HG03103 (cell line): ENCODE results near the gene GON4L.
"Not testable (repeated sequence)": the region's sequence is repeated elsewhere in the genome, so short reads cannot be mapped to it uniquely, and the experiment has no call there.

Experiments used
- ATAC-seq: cut with Tn5 transposase; IDR thresholded peaks from one replicate; pipeline ENCODE4 v1.9.1; 2021; ENCODE audit warnings: low read depth; ENCODE audit not compliant: unreplicated experiment

The GON4L gene

GRCh38 chr1:155831279-155831976 is 25.6 kb downstream of the GON4L start:
- no peak for ATAC-seq

DNA sequence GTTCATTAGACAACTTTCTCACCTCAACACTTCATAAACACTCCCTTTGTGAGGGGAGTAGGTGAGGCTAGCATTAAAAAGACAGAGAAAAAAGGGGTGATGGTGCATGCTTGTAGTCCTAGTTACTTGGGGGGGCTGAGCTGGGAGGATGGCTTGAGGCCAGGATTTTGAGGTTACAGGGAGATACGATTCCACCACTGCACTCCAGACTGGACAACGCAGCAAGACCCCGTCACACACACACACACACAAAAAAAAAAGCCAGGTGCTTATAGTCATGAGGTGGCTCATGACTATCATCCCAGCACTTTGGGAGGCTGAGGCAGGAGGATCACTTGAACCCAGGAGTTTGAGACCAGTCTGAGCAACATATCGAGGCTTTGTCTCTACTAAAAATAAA is 29.6 kb downstream of the GON4L start:
- no peak for ATAC-seq

DNA sequence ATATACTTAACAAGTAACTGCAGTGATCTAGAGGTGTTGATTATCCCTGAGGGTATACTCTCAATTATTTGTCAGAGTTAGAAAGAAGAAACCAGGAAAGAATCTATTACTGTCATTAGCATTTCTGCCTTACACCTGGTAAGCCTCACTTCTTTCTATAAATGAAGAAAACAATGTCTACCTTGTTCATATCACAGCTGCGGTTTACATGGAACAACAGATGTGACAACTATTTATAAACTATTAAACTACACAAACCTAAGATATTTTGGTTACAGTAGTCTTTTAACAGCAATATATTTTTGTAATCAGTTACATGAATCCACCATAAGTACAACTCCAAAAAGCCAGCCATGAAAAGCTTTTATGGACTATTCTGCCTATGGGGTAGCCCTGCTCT is 40.7 kb downstream of the GON4L start:
- no peak for ATAC-seq

- no peak for ATAC-seq
Observed at GRCh38 chr1:155813672-155814071, 43.3 kb downstream of the GON4L start.

DNA sequence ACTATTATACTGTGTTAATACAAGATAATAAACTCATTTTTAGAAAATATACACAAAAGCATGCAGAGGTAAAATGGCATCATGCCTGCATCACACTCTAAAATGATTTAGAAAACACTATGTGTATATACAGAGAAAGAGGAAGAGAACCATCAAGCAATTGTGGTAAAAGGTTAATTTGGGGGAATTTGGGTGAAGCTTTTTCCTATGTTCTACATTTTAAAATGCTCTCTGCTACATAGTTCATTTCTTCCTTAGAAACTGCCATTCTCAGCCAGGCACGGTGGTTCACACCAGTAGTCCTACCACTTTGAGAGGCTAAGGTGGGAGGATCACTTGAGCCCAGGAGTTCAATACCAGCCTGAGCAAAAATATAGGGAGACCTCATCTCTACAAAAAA is 44.1 kb downstream of the GON4L start:
- no peak for ATAC-seq

GRCh38 chr1:155809088-155809487 is 47.9 kb downstream of the GON4L start:
- ATAC-seq = no peak

DNA sequence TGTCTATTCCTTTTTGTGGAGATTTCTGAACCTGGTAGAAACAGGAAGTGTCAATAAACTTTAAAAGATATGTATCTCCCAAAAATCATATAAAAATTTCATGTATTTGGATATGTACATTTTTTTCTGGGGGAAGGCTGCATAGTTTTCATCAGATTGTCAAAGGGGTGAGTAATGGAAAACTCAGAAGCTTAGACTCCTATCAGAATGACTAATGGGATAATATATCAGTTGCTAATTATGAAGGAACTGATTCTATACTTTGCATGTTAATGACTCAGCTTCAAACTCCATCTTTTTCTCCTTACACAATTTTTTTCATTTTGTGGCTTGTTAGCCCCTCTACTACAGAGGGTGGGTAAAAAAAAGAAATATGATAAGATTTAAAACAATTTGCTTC is 55.9 kb downstream of the GON4L start:
- ATAC-seq = no peak

GRCh38 chr1:155795618-155796017 is 61.4 kb downstream of the GON4L start:
- not testable (repeated sequence) for ATAC-seq

GRCh38 chr1:155794605-155795245 is 62.3 kb downstream of the GON4L start:
- no peak for ATAC-seq

GRCh38 chr1:155793213-155793612 is 63.8 kb downstream of the GON4L start:
- ATAC-seq = no peak

DNA sequence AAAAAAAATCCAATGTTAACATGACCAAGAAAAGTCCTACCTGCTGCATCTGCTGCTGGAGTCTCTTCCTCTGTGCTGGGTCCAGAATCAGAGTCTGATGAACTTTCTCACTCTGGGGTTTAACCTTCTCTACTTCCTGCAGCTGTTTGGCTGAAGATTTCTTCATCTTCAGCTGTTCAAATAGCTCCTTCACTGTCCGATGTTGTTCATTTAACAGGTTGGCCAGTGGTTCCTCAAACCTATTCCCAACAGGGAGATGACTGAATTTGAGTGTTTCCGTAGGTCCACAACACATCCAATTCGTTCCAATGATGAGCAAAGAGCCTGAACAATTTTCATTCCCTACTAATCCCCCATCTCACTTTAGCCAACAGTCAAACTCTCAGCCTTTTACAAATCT is 79.4 kb downstream of the GON4L start:
- no peak for ATAC-seq

GRCh38 chr1:155776414-155776813 is 80.6 kb downstream of the GON4L start:
- ATAC-seq = no peak

DNA sequence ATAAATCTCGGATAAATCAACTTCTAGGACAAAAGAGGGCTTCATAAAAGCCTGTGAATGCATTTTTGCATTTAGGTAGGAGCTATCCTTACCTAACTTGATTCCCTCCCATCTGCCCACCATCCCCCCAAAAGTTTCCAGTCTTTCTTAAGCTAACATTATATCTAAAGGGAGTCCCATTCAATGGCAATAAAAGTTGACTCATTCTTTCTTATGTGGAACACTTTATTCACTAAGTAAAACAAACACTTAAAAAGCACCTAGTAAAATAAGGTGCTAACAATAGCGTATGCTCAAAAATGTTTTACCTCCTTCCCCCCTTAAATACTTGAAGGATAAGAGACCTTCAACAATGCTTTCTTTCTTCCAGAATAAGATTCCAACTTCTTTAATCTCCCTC is 83.8 kb downstream of the GON4L start:
- no peak for ATAC-seq

- ATAC-seq = no peak
Observed at GRCh38 chr1:155769257-155769656, 87.8 kb downstream of the GON4L start.

DNA sequence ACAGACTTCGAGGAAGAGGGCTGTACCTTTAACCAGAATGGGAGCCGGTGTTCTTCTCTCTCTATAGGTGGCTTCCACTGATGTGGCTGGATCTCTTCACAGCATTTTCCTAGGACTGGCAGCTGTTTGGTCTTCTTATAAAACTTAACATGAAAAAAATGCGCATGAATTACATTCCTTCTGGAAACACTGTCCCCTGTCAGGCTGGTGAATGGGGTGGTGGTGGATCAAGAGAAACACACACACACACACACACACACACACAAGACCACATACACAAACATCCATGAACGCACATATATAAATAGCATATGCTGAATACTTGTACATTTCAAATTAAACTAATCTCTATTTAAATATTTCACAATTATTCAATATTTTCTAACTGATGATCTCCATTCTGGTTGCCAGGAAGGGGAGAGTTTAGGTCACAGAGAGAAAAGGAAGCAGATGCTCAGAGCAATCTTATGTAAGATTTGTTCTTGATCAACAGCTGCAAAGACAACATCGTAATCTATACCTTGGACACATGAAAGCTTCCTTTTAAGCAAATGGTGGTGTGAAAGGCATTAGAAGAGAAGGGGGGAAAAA is 89.5 kb downstream of the GON4L start:
- not testable (repeated sequence) for ATAC-seq

DNA sequence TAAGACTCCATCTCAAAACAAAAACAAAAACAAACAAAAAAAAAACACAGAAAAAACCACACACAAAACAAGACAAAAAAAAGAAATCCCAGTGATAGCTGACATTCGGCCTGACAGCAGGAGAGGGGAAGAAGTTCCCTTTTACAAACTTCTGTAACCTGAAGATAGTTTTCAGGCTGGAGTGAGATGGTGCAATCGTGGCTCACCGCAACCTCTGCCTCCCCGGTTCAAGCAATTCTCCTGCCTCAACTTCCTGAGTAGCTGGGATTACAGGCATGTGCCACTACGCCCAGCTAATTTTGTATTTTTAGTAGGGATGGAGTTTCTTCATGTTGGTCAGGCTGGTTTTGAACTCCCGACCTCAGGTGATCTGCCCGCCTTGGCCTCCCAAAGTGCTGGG is 93.0 kb downstream of the GON4L start:
- not testable (repeated sequence) for ATAC-seq

DNA sequence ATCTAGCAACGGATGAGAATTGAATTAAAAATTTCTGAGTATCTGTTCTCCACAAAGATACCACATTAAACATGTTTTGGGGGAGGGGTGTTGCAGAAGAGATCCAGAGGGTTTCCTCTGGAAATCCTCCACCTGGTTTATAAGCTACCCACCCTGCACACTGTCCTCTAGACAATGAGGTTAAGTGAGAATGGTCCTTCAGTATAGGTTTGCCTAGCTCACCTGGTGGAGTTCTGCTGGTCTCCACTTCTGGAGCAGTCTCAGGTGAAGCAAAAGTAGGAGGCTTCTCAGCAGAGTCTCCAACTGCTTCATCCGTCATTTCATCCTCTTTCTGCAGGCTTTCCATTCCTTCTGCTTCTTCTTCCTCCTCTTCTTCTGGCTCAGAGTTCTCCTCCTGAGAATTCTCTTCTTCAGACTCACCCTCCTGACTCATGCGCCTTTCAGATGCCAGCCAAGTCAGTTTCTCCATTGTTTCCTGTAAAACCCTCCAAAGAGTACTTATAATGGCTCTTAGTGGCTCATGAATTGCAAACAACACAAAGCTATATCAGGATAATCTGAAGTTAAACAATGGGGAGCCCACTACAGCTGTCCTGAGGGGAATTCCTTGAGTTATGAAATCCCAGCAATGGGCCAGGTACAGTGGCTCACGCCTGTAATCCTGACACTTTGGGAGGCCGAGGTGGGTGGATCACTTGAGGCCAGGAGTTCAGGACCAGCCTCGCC is 93.8 kb downstream of the GON4L start:
- not testable (repeated sequence) for ATAC-seq

DNA sequence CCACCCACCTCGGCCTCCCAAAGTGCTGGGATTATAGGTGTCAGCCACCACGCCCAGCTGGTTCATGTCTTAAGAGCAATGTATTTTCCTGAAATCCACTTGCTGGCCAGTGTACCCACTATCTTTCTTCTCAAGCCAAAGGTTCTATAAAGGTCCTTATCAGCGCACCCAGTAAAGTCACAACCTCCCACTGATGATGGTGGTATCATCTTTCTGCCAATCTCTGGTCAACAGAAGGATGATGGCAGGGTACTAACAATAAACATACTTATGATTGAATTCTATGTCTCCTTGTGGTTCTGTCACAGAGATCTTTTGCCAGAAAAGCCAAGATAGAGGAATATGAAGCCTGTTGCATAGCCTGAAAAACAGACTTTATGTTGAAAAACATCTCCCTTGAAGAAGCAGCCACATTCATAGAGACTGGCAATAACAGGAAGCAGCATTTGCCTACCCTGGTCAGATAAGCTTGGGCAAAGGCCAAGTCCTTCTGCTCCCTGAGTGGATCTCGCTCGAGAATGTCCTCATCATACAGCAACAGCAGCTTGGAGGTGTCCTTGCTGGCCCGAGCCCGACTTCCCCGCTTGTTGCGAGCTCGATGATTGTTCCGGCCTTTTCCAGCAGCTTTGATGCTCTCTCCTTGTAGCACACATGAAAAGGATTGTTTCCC is 95.1 kb downstream of the GON4L start:
- ATAC-seq = no peak

DNA sequence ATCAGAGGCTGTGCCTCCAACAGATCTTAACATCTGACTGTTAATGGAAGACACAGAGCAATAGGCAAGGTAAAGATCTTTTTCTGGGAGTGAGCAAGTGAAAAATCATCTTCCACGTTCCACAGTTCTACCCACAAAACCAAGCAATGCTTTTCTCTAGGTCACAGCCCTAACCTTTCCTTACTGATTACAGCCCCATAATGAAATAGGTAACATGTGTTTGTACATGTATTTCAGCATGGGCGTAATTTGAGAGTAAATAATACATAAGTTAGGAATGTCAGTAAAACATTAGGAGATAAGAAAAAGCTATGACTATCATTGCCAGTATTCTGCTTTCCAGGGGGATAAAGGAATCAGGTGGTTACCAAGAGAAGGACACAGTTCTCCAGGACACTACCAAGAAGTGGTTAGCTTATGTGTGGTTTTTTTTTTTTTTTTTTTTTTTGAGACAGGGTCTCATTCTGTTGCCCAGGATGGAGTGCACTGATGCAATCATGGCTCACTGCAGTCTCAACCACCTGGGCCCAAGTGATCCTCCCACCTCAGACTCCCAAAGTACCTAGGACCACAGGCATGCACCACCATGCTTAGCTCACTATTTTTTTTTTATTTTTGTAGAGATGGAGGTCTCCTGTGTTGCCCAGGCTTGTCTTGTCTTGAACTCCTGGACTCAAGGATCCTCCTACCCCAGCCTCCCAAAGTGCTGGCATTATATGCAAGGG is 96.1 kb downstream of the GON4L start:
- no peak for ATAC-seq

DNA sequence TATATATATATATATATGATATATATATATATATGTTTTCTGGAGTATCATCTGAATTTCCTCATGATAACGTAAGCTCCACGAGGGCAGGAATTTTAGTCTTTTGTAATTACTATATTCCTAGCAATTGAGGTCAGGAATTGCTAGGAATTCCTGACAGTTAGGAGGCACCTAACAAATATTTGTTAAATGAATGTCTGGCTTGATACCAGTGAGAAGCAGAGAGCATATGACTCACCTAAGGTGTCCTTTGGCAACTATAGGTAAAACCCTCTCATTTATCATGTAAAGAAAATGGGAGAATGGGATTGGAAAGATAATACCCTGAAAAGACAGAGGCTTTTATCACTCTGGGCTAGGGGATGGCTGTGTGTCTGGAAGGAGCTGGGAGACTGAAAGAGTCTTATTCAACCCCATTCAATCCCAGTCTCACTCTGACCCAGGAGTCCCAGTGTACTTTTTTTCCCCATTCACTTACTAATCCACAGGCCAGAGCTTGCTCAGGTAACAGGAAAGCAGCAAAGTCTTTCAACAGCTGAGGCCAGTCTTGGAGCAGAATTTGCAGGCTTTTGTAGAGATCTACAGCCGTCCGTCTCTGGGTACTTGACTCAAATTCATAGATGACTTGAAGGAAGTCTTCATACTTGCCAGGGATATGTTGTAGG is 96.9 kb downstream of the GON4L start:
- no peak for ATAC-seq
